Gastroesophageal sphincter (tissue), 4 donors: ENCODE measurements around the gene SAMD5. TPM values are rescaled to one million over a fixed set of nuclear protein-coding genes. Genes with fewer than 3 reads are reported as not detected.
A peak's percentile ranks its signal among the peaks of the same experiment; 100 is the strongest.

Experiments used
- ATAC-seq: fragments of 150-250 bp; one replicate; pipeline ENCODE4 v1.9.1; 2016; ENCODE audit warnings: mild to moderate bottlenecking, moderate library complexity
- H3K27ac ChIP-seq, 4 donors: fragments of 200-600 bp; sonication (generic) in 3 of 4; 1 replicate in 3 of 4; 2 replicates in 1 of 4; pipeline ENCODE4 v1.5.1; 2016 to 2019
- H3K27me3 ChIP-seq: fragments of 200-600 bp; sonication (generic); one replicate; pipeline ENCODE4 v1.5.1; 2019
- H3K36me3 ChIP-seq, 2 donors: fragments of 200-600 bp; sonication (generic); one replicate each; pipeline ENCODE4 v1.5.1; 2019; ENCODE audit warnings: control low read depth in 1 of 2
- H3K4me1 ChIP-seq, 3 donors: fragments of 200-600 bp; sonication (generic); 1 replicate in 2 of 3; 2 replicates in 1 of 3; pipeline ENCODE4 v1.5.1; 2016 to 2019; ENCODE audit warnings: control low read depth in 2 of 3
- H3K4me3 ChIP-seq, 2 donors: fragments of 200-600 bp; sonication (generic); one replicate each; pipeline ENCODE4 v1.5.1; 2019; ENCODE audit warnings: mild to moderate bottlenecking in 1 of 2, moderate library complexity in 1 of 2
- H3K9me3 ChIP-seq, 3 donors: fragments of 200-600 bp; sonication (generic); one replicate each; pipeline ENCODE4 v1.5.1; 2017 to 2019; ENCODE audit warnings: control low read depth in 2 of 3
- CTCF ChIP-seq, 4 experiments: fragments of 200-600 bp in 2 of 4; fragments of 450-650 bp in 2 of 4; sonication (generic) in 1 of 4; IDR thresholded peaks; one replicate each; pipeline ENCODE4 v1.5.1; 2017 to 2019; ENCODE audit warnings: antibody characterized with exemption in 4 of 4, mild to moderate bottlenecking in 2 of 4, moderate library complexity in 2 of 4
- EP300 ChIP-seq: sonication (generic); formaldehyde crosslinking; IDR thresholded peaks from one replicate; pipeline ENCODE4 v1.6.1; 2017; ENCODE audit warnings: antibody characterized with exemption, mild to moderate bottlenecking
- POLR2A ChIP-seq, 2 donors: fragments of 450-650 bp; IDR thresholded peaks; one replicate each; pipeline ENCODE4 v1.6.1; 2017; ENCODE audit warnings: antibody characterized with exemption in 2 of 2, mild to moderate bottlenecking in 2 of 2, moderate library complexity in 1 of 2
- POLR2AphosphoS5 ChIP-seq: sonication (generic); formaldehyde crosslinking; IDR thresholded peaks from one replicate; pipeline ENCODE4 v1.6.1; 2017; ENCODE audit warnings: antibody characterized with exemption
- WGBS, 2 donors: methylation state at CpG; one replicate each; pipeline ENCODE4 v1.1.5; 2018; ENCODE audit warnings: low coverage in 1 of 2; 5-methylcytosine and 5-hydroxymethylcytosine counted together
- total RNA-seq, 4 donors: library from RNA; depleted of rRNA; stranded (reverse); fragments of >200 nt; gene quantifications; one replicate each; pipeline ENCODE4 v1.1.0, GENCODE V29; 2016

The SAMD5 gene
- total RNA-seq, 4 donors from 2014 or later = 0.93 to 1.3 (median 0.96) TPM

- WGBS, 2 donors = 10 to 21% methylated on average over 3 to 4 of the region's 4 CpGs
- no peaks in the 10 kb centered on the region for H3K27me3 ChIP-seq
- ATAC-seq = no peak
- peaks cover 0 to 25% (median 0%) of the 10 kb centered on the region in 3 donors for H3K4me1 ChIP-seq
- H3K27ac ChIP-seq = no peak overlapping the region
- H3K9me3 ChIP-seq = no peaks in the 10 kb centered on the region
- H3K36me3 ChIP-seq = no peaks in the 10 kb centered on the region
- H3K4me3 ChIP-seq = no peak overlapping the region
- no peak for TF ChIP-seq CTCF (IDR thresholded peaks at IDR 0.05)
- TF ChIP-seq POLR2AphosphoS5 = peak; percentile 17
Observed at GRCh38 chr6:147586044-147586443, 77.6 kb downstream of the SAMD5 start.

- WGBS, 2 donors = 50 to 66% methylated on average over 2 to 3 of the region's 3 CpGs
- Histone ChIP-seq H3K4me3 (no peak overlapping the region), H3K4me1 (peaks cover 0 to 25% (median 0%) of the 10 kb centered on the region in 3 donors), H3K27me3 (no peaks in the 10 kb centered on the region), H3K9me3 (no peaks in the 10 kb centered on the region), H3K27ac (no peak overlapping the region), H3K36me3 (no peaks in the 10 kb centered on the region)
- no peak for ATAC-seq
- TF ChIP-seq CTCF (IDR thresholded peaks at IDR 0.05) = no peak
Observed at GRCh38 chr6:147587907-147588306, 79.4 kb downstream of the SAMD5 start.

GRCh38 chr6:147588469-147588868 is 80.0 kb downstream of the SAMD5 start:
- no peak overlapping the region for H3K4me3 ChIP-seq
- H3K27me3 ChIP-seq = no peaks in the 10 kb centered on the region
- no peak for ATAC-seq
- no peak for TF ChIP-seq CTCF (IDR thresholded peaks at IDR 0.05)
- no peak for TF ChIP-seq POLR2AphosphoS5
- TF ChIP-seq POLR2A (IDR thresholded peaks at IDR 0.05) = no peak
- no peak for TF ChIP-seq EP300
- no peaks in the 10 kb centered on the region for H3K9me3 ChIP-seq
- no peaks in the 10 kb centered on the region for H3K36me3 ChIP-seq
- 84 to 94% methylated on average over 6 of the region's 6 CpGs for WGBS, 2 donors
- peaks cover 0 to 25% (median 0%) of the 10 kb centered on the region in 3 donors for H3K4me1 ChIP-seq
- H3K27ac ChIP-seq = no peak overlapping the region

- TF ChIP-seq EP300 (no peak), CTCF (IDR thresholded peaks at IDR 0.05) (no peak), POLR2A (IDR thresholded peaks at IDR 0.05) (no peak), POLR2AphosphoS5 (no peak)
- H3K4me1 ChIP-seq = peaks cover 0 to 25% (median 0%) of the 10 kb centered on the region in 3 donors
- H3K27me3 ChIP-seq = no peaks in the 10 kb centered on the region
- no peaks in the 10 kb centered on the region for H3K9me3 ChIP-seq
- H3K4me3 ChIP-seq = no peak overlapping the region
- WGBS, 2 donors = 0 to 50% methylated on average over 1 of the region's 1 CpG
- no peaks in the 10 kb centered on the region for H3K36me3 ChIP-seq
- ATAC-seq = no peak
- no peak overlapping the region for H3K27ac ChIP-seq
Observed at GRCh38 chr6:147589739-147590250, 81.3 kb downstream of the SAMD5 start.

GRCh38 chr6:147595961-147596360 is 87.5 kb downstream of the SAMD5 start:
- Histone ChIP-seq H3K4me3 (no peak overlapping the region), H3K27me3 (peaks cover 5% of the 10 kb centered on the region), H3K27ac (no peak overlapping the region), H3K36me3 (no peaks in the 10 kb centered on the region), H3K9me3 (no peaks in the 10 kb centered on the region), H3K4me1 (no peaks in the 10 kb centered on the region)
- 58 to 60% methylated on average over 3 of the region's 3 CpGs for WGBS, 2 donors
- TF ChIP-seq EP300 = no peak
- TF ChIP-seq CTCF (IDR thresholded peaks at IDR 0.05) = no peak
- ATAC-seq = no peak
